HG02763 (cell line): ENCODE results near the gene ATP11A.

Source experiments
- ATAC-seq: cut with Tn5 transposase; IDR thresholded peaks from one replicate; pipeline ENCODE4 v1.9.1; 2021; ENCODE audit warnings: mild to moderate bottlenecking, moderate library complexity; ENCODE audit not compliant: unreplicated experiment

ATP11A gene

GRCh38 chr13:112899281-112900225, 209.7 kb downstream of the ATP11A start:
- no peak for ATAC-seq

- no peak for ATAC-seq
These were observed 210.4 kb downstream of the ATP11A start for GRCh38 chr13:112900226-112900600.

DNA sequence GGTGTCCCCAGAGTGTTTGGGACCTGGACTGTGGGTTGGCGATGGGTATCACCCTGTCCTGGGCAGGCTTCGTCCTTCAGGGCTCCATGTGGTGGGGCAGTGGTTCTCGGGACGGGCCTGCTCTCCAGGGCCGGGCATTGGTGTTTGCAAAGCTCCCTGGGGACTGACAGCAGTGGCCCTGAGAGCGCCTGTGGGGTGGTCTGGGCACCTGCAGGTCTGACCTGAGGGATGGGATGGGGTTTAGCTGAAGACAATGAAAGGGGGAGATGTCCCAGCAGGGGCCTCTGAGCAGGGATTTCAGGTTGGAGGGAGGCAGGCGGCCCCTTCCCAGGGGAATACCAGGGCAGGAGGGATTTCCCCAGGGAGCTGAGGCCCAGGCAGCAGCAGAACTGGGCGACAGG, 210.9 kb downstream of the ATP11A start:
- no peak for ATAC-seq

DNA sequence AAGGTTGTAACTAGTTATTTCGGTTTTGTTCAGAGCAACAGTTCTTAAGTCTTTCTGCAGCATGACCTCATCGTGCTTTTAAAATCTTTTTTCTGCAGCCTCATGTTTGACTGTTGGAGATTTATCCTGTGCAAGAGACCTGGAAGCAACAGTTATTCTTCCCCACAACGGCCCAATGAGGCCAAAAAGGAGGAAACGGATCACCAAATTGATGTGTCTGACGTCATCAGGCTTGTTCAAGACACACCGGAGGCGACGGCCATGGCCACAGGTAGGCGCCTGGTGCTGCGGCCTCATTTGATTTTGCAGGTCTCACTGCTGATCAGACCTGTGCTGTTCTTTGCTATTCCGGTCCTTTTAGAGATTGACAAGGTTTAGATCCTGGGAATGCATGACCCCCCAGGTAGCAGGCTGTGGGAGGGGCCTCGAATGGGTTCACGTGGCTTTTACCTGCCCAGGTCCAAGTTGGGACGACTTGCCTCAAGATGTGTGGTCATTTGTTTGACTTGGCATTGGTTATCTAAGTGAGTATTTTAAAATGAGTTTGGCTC, 212.3 kb downstream of the ATP11A start:
- ATAC-seq = no peak

DNA sequence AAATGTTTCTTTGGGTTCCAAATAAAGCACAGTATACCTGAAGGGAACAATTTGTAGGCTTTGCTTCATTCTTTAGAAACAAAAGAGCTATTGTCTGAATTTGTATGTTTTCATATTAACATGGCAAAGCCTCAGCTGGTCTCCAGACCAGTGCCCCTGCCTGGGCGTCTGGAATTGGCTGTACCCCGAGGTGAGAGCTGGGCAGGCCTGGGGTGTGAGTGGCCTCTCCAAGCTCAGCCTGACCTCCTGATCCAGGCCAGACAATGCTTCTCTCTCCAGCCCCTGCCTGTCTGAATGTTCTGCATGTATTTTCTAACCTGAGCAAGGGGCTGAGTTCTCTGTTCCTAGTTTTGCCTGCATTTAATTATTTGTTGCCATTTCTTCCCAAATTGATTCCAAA, 212.8 kb downstream of the ATP11A start:
- no peak for ATAC-seq

- ATAC-seq = no peak
These were observed 213.3 kb downstream of the ATP11A start for GRCh38 chr13:112903071-112903577.

DNA sequence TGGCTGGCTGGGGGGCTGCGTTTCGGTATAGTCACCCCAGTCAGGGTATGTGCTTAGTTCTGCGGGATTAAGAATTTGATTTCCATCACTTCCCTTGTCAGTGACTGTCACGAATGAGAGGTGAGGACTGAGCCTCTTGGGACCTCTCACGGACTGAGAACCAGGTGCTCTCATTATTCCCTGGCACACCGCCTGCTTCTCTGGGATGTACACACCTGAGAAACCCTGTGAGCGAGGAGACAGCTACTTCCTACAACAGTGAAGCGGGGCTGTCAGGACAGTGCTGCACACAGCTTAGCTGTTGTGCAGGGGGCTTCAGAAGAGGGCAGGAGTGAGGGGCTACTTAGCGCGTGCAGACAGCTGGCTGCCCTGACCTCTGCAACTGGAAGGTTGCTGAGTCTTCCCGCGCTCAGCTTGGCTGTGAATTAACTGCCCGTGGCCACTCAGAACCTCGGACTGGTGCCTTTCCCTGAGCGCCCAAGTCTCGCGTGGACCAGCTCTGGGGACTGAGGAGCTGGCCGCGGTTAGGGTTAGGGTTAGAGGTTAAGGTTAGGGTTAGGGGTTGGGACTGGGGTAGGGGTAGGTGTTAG, 213.9 kb downstream of the ATP11A start:
- ATAC-seq = no peak

DNA sequence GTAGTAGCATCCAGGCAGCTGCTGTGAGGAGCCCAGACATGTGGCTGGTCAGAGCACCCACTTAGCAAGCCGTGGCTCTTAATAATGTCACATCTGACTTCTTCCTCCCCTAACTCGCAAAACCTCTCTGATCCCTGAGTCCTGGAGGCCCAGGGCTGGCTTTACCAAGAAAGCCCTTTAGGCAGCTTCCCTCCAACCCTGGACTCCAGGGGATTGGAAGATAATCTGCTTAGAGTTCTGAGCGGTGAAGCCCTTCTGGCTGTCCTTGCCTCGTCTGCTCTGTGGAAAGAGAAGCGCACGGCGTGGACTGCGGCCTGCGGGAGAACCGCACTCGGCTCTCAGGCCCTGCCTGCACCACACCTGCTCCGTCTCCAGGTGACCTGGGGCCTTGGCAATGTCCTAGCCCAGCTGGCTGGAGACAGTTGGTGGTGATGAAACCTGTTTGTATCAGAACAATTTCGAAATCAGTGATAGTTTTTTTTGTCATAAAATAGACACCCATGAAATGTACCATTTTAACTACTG, 214.7 kb downstream of the ATP11A start:
- ATAC-seq = no peak

- ATAC-seq = no peak
These were observed 215.2 kb downstream of the ATP11A start for GRCh38 chr13:112905086-112905485.

DNA sequence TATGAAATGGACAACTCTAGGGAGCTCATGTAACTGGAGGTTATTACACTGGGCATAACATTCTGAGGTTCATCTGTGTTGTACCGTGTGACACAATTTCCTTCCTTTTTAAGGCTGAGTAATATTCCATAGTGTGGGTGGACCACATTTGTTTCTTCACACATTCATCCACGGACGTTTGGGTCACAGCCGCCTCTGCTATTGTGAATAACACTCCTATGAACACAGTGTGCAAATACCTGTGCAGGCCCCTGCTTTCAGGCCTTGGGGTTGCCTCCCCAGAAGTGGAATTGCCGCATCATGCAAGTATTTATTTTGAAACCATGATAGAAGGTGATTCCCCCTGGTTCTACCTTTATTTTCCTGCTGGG, 215.8 kb downstream of the ATP11A start:
- no peak for ATAC-seq

GRCh38 chr13:112905990-112906641, 216.3 kb downstream of the ATP11A start:
- ATAC-seq = no peak

GRCh38 chr13:112907286-112907685, 217.4 kb downstream of the ATP11A start:
- no peak for ATAC-seq

DNA sequence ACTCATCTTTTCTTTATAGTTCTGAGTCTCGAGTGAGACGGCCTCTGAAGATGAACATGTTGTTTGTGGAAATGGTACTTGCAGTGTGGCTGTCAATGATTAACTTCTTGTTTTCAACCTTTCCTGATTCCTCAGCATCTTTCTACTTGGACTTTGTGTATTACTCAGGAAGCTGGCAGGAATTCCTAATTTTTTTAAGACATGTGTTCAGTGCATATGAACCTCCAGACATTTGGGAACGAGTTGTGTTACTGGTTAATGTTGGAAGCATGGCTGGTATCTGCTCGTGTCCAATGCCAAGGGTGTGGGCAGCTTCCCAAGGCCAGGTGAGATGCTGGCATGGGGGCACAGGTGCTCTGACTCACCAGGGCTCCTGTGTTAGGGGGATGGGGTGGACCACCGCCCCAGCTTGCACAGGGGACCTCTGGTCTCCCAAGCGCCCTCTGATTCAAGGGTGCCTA, 218.1 kb downstream of the ATP11A start:
- no peak for ATAC-seq

DNA sequence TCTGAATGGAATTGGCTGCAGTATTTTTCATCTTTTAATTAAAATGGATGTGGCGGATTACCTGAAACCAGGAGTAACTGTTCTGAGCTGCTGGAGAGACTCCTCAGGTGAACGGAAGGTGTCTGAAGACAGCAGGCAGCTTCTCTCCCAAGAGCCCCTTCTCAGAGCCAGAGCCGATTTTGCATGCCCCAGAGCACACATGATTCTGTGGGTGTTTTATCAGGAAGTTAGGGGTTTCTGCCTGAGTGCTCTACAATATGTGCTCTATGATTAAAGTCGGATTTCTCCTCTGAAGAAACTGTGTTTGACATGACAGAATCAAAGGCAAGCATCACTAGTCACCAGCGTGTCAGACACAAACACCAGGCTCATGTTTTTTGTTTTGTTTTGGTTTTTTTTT, 218.5 kb downstream of the ATP11A start:
- ATAC-seq = no peak

- ATAC-seq = no peak
These were observed 220.2 kb downstream of the ATP11A start for GRCh38 chr13:112910016-112910415.

- ATAC-seq = no peak
These were observed 220.9 kb downstream of the ATP11A start for GRCh38 chr13:112910616-112911280.

- ATAC-seq = no peak
These were observed 221.5 kb downstream of the ATP11A start for GRCh38 chr13:112911285-112911701.

DNA sequence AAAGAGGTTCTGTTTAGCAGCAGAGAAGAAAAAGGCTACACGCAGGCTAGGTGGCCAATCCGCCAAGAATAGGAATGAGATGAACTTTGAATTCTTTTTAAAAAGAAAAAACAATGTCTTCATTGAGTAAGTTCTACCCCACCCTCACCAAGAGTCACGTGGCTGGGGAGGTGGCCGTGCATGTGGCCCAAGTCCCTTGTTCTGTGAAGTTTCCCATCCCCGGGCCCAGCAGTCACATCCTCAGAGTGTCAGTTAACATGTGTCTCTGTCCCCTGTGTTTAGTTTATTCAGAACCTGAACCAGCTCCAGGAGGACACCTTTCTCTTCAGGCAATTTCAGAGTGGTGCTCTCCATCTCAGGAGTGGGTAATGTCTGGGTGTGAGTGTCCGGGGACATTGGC, 222.0 kb downstream of the ATP11A start:
- no peak for ATAC-seq

DNA sequence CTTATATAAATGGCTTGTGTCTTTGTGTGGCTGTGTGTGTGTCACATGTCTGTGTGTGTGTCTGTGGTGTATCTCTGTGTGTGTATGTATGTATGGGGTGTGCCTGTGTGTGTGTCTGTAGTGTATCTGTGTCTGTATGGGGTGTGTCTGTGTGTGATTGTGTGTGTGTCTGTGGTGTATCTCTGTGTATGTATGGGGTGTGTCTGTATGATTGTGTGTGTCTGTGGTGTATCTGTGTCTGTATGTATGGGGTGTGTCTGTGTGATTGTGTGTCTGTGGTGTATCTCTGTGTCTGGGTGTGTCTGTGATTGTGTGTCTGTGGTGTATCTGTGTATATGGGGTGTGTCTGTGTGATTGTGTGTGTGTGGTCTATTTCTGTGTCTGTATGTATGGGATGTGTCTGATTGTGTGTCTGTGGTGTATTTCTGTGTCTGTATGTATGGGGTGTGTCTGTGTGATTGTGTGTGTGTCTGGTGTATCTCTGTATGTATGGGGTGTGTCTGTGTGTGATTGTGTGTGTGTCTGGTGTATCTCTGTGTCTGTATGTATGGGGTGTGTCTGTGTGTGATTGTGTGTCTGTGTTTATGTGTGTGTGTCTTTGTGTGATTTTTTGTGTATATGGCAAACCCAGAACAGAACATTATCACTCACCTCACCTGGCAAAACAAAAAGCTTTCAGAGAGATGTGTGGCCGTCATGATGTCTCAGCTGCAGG, 223.0 kb downstream of the ATP11A start:
- no peak for ATAC-seq

DNA sequence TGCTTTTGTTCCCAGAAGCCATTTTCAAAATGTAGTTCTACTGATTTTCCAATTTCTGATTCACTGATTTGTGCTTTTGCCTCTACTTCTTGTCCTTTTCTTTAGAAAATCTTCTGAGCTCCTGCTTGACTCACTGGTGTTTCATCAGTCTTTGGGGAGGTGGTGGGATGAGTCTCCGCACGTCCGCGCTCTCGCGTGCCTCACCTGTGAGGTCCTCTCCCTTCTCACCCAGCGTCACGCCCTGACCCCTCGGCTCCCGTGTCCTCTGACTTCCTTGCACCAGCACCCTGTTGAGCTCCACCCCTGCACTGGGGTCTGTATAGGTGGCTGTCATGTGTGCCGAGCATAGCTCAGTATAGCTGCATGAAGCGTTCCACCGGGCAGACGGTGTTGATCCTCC, 226.5 kb downstream of the ATP11A start:
- ATAC-seq = no peak
